ENCODE results near the gene SPOCK3. TPM values are rescaled to one million over a fixed set of nuclear protein-coding genes. Genes with fewer than 3 reads are reported as not detected.
"Not testable (repeated sequence)": the region's sequence is repeated elsewhere in the genome, so short reads cannot be mapped to it uniquely, and the experiment has no call there.

Gene SPOCK3
- total RNA-seq, 4 donors from 2014 or later: 0.16 to 0.58 (median 0.36) TPM; not detected in 1

DNA sequence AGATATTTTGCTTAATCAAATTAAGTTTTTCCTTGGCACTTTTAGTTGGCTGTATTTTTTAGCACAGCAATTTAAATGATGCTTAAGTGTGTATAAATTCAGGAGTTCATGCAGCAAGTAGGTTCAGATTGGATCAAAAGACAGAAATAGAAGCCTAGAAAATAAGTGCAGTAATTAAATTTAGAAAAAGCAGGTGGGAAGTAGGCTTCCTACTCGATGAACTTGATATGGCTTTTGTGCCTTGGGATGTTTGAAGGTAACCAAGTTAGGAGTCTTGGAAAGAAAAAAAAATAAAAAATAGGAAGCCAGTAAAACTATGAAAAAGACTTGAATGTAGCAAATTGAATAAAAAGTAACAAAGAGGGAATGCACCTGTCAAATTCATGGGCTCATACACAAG lies 372.3 kb downstream of the SPOCK3 start:
- intact Hi-C loops (cut with DNase I; ENCODE audit: low total_unique reads) (no loop called here), in situ Hi-C loops (cut with MboI; ENCODE audit: low sequenced_read_pairs in 4 of 4) (no loop called here)
- H3K36me3 ChIP-seq: no peaks in the 10 kb centered on the region
- no peak overlapping the region for H3K27ac ChIP-seq
- no peaks in the 10 kb centered on the region for H3K4me1 ChIP-seq
- no peak overlapping the region for H3K4me3 ChIP-seq
- H3K27me3 ChIP-seq: no peaks in the 10 kb centered on the region
- TF ChIP-seq POLR2A (IDR thresholded peaks at IDR 0.05): no peak
- TF ChIP-seq, protein P1, sequence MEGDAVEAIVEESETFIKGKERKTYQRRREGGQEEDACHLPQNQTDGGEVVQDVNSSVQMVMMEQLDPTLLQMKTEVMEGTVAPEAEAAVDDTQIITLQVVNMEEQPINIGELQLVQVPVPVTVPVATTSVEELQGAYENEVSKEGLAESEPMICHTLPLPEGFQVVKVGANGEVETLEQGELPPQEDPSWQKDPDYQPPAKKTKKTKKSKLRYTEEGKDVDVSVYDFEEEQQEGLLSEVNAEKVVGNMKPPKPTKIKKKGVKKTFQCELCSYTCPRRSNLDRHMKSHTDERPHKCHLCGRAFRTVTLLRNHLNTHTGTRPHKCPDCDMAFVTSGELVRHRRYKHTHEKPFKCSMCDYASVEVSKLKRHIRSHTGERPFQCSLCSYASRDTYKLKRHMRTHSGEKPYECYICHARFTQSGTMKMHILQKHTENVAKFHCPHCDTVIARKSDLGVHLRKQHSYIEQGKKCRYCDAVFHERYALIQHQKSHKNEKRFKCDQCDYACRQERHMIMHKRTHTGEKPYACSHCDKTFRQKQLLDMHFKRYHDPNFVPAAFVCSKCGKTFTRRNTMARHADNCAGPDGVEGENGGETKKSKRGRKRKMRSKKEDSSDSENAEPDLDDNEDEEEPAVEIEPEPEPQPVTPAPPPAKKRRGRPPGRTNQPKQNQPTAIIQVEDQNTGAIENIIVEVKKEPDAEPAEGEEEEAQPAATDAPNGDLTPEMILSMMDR (IDR thresholded peaks at IDR 0.05 in 4 of 5, conservative IDR thresholded peaks at IDR 0.05 in 1 of 5): no peak
- DNase-seq (no peak), ATAC-seq (no peak)
- H3K9me3 ChIP-seq: no peaks in the 10 kb centered on the region

DNA sequence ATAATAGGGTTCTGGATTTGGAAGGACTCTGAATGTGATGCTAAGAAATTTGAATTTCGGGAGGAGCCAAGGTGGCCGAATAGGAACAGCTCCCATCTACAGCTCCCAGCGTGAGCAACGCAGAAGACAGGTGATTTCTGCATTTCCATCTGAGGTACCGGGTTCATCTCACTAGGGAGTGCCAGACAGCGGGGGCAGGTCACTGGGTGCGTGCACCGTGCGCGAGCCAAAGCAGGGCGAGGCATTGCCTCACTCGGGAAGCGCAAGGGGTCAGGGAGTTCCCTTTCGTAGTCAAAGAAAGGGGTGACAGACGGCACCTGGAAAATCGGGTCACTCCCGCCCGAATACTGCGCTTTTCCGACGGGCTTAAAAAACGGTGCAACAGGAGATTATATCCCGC lies 383.9 kb downstream of the SPOCK3 start:
- in situ Hi-C loops (cut with MboI; ENCODE audit: low sequenced_read_pairs in 4 of 4); H3K4me3 ChIP-seq; H3K36me3 ChIP-seq; intact Hi-C loops (cut with DNase I; ENCODE audit: low total_unique reads); ATAC-seq; H3K9me3 ChIP-seq; DNase-seq; H3K27ac ChIP-seq; H3K4me1 ChIP-seq; H3K27me3 ChIP-seq: not testable (repeated sequence)

DNA sequence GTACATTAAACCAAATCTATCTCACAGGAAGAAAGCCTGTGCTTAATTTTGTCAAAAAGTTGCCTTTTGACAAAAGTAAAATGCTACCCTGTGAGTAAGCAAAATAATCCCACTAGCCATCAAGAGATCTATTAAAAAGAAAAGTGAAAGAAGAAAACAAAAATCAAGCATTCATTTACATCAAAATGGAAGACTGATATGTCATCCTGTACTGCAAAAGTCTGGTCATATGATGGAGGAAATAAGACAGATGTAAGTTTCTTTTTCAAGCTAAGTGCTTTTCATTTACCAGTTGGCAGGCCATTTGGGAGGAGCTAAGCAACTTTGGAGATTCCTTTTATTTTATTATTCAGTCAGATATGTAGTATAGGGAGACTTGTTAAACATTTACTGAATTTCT lies 387.4 kb downstream of the SPOCK3 start:
- Histone ChIP-seq H3K36me3 (no peaks in the 10 kb centered on the region), H3K4me3 (no peak overlapping the region), H3K4me1 (no peaks in the 10 kb centered on the region), H3K27ac (no peak overlapping the region), H3K9me3 (no peaks in the 10 kb centered on the region), H3K27me3 (no peaks in the 10 kb centered on the region)
- intact Hi-C loops (cut with DNase I; ENCODE audit: low total_unique reads) (no loop called here), in situ Hi-C loops (cut with MboI; ENCODE audit: low sequenced_read_pairs in 4 of 4) (no loop called here)
- ATAC-seq: no peak
- DNase-seq: no peak
- TF ChIP-seq, protein P1 (IDR thresholded peaks at IDR 0.05 in 4 of 5, conservative IDR thresholded peaks at IDR 0.05 in 1 of 5): no peak
- TF ChIP-seq POLR2A (IDR thresholded peaks at IDR 0.05): no peak

DNA sequence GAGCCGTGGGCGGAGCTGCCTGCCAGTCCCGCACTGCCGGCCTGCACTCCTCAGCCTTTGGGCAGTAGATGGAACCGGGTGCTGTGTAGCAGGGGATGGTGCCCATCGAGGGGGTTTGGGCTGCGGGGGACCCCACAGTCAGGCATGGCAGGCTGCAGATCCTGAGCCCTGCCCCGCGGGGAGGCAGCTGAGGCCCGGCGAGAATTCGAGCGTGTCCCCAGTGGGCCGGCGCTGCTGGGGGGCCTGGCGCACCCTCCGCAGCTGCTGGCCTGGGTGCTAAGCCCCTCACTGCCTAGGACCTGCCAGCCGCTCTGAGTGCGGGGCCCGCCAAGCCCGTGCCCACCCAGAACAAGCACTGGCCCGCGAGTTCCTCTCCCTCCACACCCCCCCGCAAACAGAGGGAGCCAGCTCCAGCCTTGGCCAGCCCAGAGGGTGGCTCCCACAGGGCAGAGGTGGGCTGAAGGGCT lies 391.5 kb downstream of the SPOCK3 start:
- DNase-seq: no peak
- H3K27ac ChIP-seq: no peak overlapping the region
- H3K9me3 ChIP-seq: no peaks in the 10 kb centered on the region
- H3K36me3 ChIP-seq: no peaks in the 10 kb centered on the region
- no peaks in the 10 kb centered on the region for H3K27me3 ChIP-seq
- ATAC-seq: no peak
- intact Hi-C loops (cut with DNase I; ENCODE audit: low total_unique reads) (no loop called here), in situ Hi-C loops (cut with MboI; ENCODE audit: low sequenced_read_pairs in 4 of 4) (no loop called here)
- H3K4me1 ChIP-seq: no peaks in the 10 kb centered on the region
- TF ChIP-seq, protein P1 (IDR thresholded peaks at IDR 0.05 in 4 of 5, conservative IDR thresholded peaks at IDR 0.05 in 1 of 5): no peak
- no peak for TF ChIP-seq POLR2A (IDR thresholded peaks at IDR 0.05)
- no peak overlapping the region for H3K4me3 ChIP-seq

DNA sequence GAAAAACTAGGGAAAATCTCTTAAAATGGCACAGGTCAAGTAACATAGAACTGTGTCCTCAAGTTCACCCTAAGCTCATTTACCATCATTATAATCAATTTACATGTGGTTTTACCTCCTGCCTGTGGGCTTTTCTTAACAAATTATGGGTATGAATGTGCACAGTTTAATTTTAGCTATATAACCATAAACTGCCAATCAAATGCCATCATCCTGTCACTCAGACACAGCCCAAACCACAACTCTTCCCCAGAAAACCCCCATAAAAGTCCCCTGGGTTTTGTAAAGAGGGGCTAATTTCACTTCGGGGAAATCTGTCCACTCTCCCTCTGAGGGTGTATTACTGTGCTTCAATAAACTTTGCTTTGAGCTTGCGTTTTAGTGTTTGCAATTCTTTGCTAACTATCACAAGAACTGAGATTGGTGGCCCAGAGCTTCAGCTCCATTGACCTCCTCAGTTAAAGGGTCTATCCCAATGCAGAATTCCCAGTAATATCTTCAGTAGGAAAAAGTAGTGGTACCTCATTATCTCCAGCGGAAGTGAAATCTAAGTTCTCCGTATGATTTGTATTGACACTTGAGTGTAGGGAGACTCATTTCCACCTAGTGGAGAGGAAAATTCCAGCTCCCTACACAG lies 394.6 kb downstream of the SPOCK3 start:
- DNase-seq (no peak), ATAC-seq (no peak)
- Histone ChIP-seq H3K9me3 (no peaks in the 10 kb centered on the region), H3K4me1 (no peaks in the 10 kb centered on the region), H3K4me3 (no peak overlapping the region), H3K36me3 (no peaks in the 10 kb centered on the region), H3K27me3 (no peaks in the 10 kb centered on the region), H3K27ac (no peak overlapping the region)
- no peak for TF ChIP-seq POLR2A (IDR thresholded peaks at IDR 0.05)
- TF ChIP-seq, protein P1 (IDR thresholded peaks at IDR 0.05 in 4 of 5, conservative IDR thresholded peaks at IDR 0.05 in 1 of 5): no peak
- intact Hi-C loops (cut with DNase I; ENCODE audit: low total_unique reads) (no loop called here), in situ Hi-C loops (cut with MboI; ENCODE audit: low sequenced_read_pairs in 4 of 4) (no loop called here)
